WTC11 (cell line): ENCODE data around the gene TMEM135. TPM values are rescaled to one million over a fixed set of nuclear protein-coding genes. Genes with fewer than 3 reads are reported as not detected.

Experiments used
- ATAC-seq: fragments of 200-7000 bp; cut with Tn5 transposase; 2 replicates; pipeline ENCODE4 v1.10.0; 2021; ENCODE audit warnings: mild to moderate bottlenecking, moderate library complexity
- CTCF ChIA-PET: fragments of 300-600 bp; sonication (Branson Sonifier 250); formaldehyde crosslinking; loops from one replicate; lab custom pipeline; 2021; ENCODE audit warnings: antibody characterized with exemption; lab: Charles Lee
- POLR2A ChIA-PET: fragments of 350-600 bp; sonication (Branson Sonifier 250); formaldehyde crosslinking; loops from one replicate; lab custom pipeline; 2021; ENCODE audit warnings: antibody characterized with exemption; lab: Charles Lee
- DNase-seq: peaks from one replicate; pipeline ENCODE4 v3.0.0; 2021; ENCODE audit warnings: low spot score
- H3K27ac Mint-ChIP-seq: 2 replicates; pipeline ENCODE4 v1.8.0; 2021; ENCODE audit warnings: mixed read lengths
- H3K27me3 Mint-ChIP-seq: 2 replicates; pipeline ENCODE4 v1.8.0; 2021; ENCODE audit warnings: low read depth, mild to moderate bottlenecking, moderate library complexity, mixed read lengths
- H3K36me3 Mint-ChIP-seq: 2 replicates; pipeline ENCODE4 v1.8.0; 2021; ENCODE audit warnings: mixed read lengths
- H3K4me1 Mint-ChIP-seq: 2 replicates; pipeline ENCODE4 v1.8.0; 2022; ENCODE audit warnings: mixed read lengths
- H3K4me3 Mint-ChIP-seq: 2 replicates; pipeline ENCODE4 v1.8.0; 2021; ENCODE audit warnings: mild to moderate bottlenecking, moderate library complexity, mixed read lengths
- H3K9me3 Mint-ChIP-seq: 2 replicates; pipeline ENCODE4 v1.8.0; 2021; ENCODE audit warnings: mixed read lengths
- ELF4 ChIP-seq: sonication (generic); formaldehyde crosslinking; IDR thresholded peaks from 2 replicates; pipeline ENCODE4 v1.8.1; 2022; ENCODE audit warnings: low read depth, mild to moderate bottlenecking, moderate library complexity, missing genetic modification reagents
- KAT7 ChIP-seq: sonication (generic); formaldehyde crosslinking; IDR thresholded peaks from 2 replicates; pipeline ENCODE4 v1.8.1; 2023; ENCODE audit warnings: missing genetic modification reagents, mild to moderate bottlenecking, borderline replicate concordance
- NFATC4 ChIP-seq: fragments of 250-450 bp; sonication (Bioruptor Pico); IDR thresholded peaks from 2 replicates; pipeline ENCODE4 v1.9.0; 2021; ENCODE audit warnings: mild to moderate bottlenecking
- PRRX2 ChIP-seq: fragments of 250-450 bp; sonication (Bioruptor Pico); IDR thresholded peaks from 2 replicates; pipeline ENCODE4 v1.8.0; 2021; ENCODE audit warnings: mild to moderate bottlenecking
- RELA ChIP-seq: sonication (generic); formaldehyde crosslinking; IDR thresholded peaks from 2 replicates; pipeline ENCODE4 v1.8.1; 2022; ENCODE audit warnings: missing genetic modification reagents, mild to moderate bottlenecking, borderline replicate concordance
- TCF7 ChIP-seq: sonication (generic); formaldehyde crosslinking; IDR thresholded peaks from 2 replicates; pipeline ENCODE4 v1.8.0; 2022; ENCODE audit warnings: mild to moderate bottlenecking, low read depth, missing genetic modification reagents, moderate library complexity
- TEAD1 ChIP-seq: sonication (generic); formaldehyde crosslinking; IDR thresholded peaks from 2 replicates; pipeline ENCODE4 v1.8.0; 2022; ENCODE audit warnings: mild to moderate bottlenecking, missing genetic modification reagents
- ZNF121 ChIP-seq: sonication (generic); formaldehyde crosslinking; IDR thresholded peaks from 2 replicates; pipeline ENCODE4 v1.8.0; 2023; ENCODE audit warnings: missing genetic modification reagents
- ZNF138 ChIP-seq: sonication (generic); formaldehyde crosslinking; conservative IDR thresholded peaks from 2 replicates; pipeline ENCODE4 v1.8.1; 2022; ENCODE audit warnings: mild to moderate bottlenecking, moderate library complexity, missing genetic modification reagents
- ZNF396 ChIP-seq: fragments of 250-450 bp; sonication (Bioruptor Pico); IDR thresholded peaks from 2 replicates; pipeline ENCODE4 v1.8.0; 2021; ENCODE audit warnings: mild to moderate bottlenecking, moderate library complexity, borderline replicate concordance
- ZNF423 ChIP-seq: fragments of 250-450 bp; sonication (Bioruptor Pico); IDR thresholded peaks from 2 replicates; pipeline ENCODE4 v2.1.2; 2022; ENCODE audit warnings: mild to moderate bottlenecking, moderate library complexity
- total RNA-seq: library from RNA; stranded (reverse); gene quantifications from 3 replicates; pipeline ENCODE4 v1.2.3, GENCODE V29; 2021
- TF ChIP-seq, protein P1 (sequence below): sonication (generic); formaldehyde crosslinking; IDR thresholded peaks from 2 replicates; pipeline ENCODE4 v1.8.1; 2022; ENCODE audit warnings: low read depth, mild to moderate bottlenecking, moderate library complexity, missing genetic modification reagents, borderline replicate concordance
- TF ChIP-seq, protein P2 (sequence below): fragments of 250-450 bp; sonication (Bioruptor Pico); IDR thresholded peaks from 2 replicates; pipeline ENCODE4 v1.8.0; 2021; ENCODE audit warnings: mild to moderate bottlenecking
- TF ChIP-seq, protein P3 (sequence below): sonication (generic); formaldehyde crosslinking; IDR thresholded peaks from 2 replicates; pipeline ENCODE4 v1.8.1; 2023; ENCODE audit warnings: mild to moderate bottlenecking, missing genetic modification reagents
- TF ChIP-seq, protein P4 (sequence below): sonication (generic); formaldehyde crosslinking; IDR thresholded peaks from 2 replicates; pipeline ENCODE4 v1.8.0; 2023; ENCODE audit warnings: missing genetic modification reagents
- TF ChIP-seq, protein P5 (sequence below): sonication (generic); formaldehyde crosslinking; IDR thresholded peaks from 2 replicates; pipeline ENCODE4 v1.8.0; 2022; ENCODE audit warnings: mild to moderate bottlenecking, missing genetic modification reagents
- TF ChIP-seq, protein P6 (sequence below): sonication (generic); formaldehyde crosslinking; conservative IDR thresholded peaks from 2 replicates; pipeline ENCODE4 v1.8.1; 2022; ENCODE audit warnings: mild to moderate bottlenecking, missing genetic modification reagents
- TF ChIP-seq, protein P7 (sequence below): sonication (generic); formaldehyde crosslinking; IDR thresholded peaks from 2 replicates; pipeline ENCODE4 v1.8.1; 2023; ENCODE audit warnings: mild to moderate bottlenecking, missing genetic modification reagents, moderate library complexity
- TF ChIP-seq, protein P8 (sequence below): sonication (generic); formaldehyde crosslinking; IDR thresholded peaks from 2 replicates; pipeline ENCODE4 v1.8.0; 2022; ENCODE audit warnings: mild to moderate bottlenecking, missing genetic modification reagents
- TF ChIP-seq, protein P9 (sequence below): sonication (generic); formaldehyde crosslinking; IDR thresholded peaks from 2 replicates; pipeline ENCODE4 v1.8.1; 2023; ENCODE audit warnings: mild to moderate bottlenecking, missing genetic modification reagents

TMEM135 gene
- total RNA-seq, 1 experiment from 2014 or later: 35.8 TPM

DNA sequence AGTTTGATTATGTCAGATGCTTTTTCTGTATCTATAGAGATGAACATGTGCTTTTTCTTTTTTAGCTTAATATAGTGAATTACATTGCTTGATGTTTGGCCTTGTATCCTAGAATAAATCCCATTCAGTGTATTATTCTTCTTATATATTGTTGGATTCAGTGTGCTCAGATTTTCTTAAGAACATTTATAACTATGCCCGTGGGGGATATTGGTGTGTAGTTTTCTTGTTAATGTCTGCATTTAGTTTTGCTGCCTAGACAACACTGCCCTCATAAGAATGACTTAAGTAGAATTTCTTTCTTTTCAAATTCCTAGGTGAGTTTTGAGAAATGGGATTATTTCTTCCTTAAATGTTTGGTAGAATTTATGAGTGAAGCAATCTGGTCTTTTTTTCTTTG is 98.5 kb downstream of the TMEM135 start:
- DNase-seq (no peak), ATAC-seq (no peak)
- Mint-ChIP-seq H3K4me1 (peaks cover 2% of the 10 kb centered on the region; the same call in 1 of the 2 replicates), H3K9me3 (peaks cover 22% of the 10 kb centered on the region), H3K4me3 (no peak overlapping the region), H3K36me3 (peaks cover 24% of the 10 kb centered on the region), H3K27me3 (no peaks in the 10 kb centered on the region), H3K27ac (no peak overlapping the region)
- TF ChIP-seq ZNF121 (CRISPR knock-in tag): no peak
- TF ChIP-seq, protein P1, sequence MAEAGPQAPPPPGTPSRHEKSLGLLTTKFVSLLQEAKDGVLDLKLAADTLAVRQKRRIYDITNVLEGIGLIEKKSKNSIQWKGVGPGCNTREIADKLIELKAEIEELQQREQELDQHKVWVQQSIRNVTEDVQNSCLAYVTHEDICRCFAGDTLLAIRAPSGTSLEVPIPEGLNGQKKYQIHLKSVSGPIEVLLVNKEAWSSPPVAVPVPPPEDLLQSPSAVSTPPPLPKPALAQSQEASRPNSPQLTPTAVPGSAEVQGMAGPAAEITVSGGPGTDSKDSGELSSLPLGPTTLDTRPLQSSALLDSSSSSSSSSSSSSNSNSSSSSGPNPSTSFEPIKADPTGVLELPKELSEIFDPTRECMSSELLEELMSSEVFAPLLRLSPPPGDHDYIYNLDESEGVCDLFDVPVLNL (CRISPR knock-in tag): no peak
- TF ChIP-seq, protein P2, sequence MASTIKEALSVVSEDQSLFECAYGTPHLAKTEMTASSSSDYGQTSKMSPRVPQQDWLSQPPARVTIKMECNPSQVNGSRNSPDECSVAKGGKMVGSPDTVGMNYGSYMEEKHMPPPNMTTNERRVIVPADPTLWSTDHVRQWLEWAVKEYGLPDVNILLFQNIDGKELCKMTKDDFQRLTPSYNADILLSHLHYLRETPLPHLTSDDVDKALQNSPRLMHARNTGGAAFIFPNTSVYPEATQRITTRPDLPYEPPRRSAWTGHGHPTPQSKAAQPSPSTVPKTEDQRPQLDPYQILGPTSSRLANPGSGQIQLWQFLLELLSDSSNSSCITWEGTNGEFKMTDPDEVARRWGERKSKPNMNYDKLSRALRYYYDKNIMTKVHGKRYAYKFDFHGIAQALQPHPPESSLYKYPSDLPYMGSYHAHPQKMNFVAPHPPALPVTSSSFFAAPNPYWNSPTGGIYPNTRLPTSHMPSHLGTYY (CRISPR knock-in tag): no peak
- no peak for TF ChIP-seq PRRX2 (CRISPR knock-in tag)
- TF ChIP-seq, protein P3, sequence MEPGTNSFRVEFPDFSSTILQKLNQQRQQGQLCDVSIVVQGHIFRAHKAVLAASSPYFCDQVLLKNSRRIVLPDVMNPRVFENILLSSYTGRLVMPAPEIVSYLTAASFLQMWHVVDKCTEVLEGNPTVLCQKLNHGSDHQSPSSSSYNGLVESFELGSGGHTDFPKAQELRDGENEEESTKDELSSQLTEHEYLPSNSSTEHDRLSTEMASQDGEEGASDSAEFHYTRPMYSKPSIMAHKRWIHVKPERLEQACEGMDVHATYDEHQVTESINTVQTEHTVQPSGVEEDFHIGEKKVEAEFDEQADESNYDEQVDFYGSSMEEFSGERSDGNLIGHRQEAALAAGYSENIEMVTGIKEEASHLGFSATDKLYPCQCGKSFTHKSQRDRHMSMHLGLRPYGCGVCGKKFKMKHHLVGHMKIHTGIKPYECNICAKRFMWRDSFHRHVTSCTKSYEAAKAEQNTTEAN (CRISPR knock-in tag): no peak
- ChIA-PET POLR2A (no interaction called here), CTCF (no interaction called here)

DNA sequence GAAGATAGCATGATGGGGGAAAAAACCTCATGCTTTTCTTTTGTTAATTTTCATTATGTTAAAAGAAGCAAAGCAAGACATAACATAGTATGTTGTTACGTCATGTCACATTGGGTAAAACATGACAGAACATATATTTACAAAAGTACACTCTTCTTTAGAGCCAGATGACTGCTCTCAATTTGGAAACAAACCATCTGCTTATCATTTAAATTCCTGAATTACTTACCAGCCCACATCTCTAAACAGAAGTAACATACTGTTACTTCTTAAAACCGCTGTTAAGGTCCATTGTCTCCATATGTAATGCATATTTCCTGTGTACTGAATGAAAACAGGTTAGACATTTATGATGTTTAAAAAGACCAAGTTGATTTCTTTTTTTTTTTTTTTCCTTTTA is 100.0 kb downstream of the TMEM135 start:
- Mint-ChIP-seq H3K4me3 (no peak overlapping the region), H3K27ac (no peak overlapping the region), H3K9me3 (peaks cover 15% of the 10 kb centered on the region), H3K4me1 (peaks cover 7% of the 10 kb centered on the region; the same call in 1 of the 2 replicates), H3K27me3 (no peaks in the 10 kb centered on the region), H3K36me3 (peaks cover 19% of the 10 kb centered on the region)
- ChIA-PET POLR2A (no interaction called here), CTCF (no interaction called here)
- ATAC-seq (no peak), DNase-seq (no peak)
- TF ChIP-seq, protein P4, sequence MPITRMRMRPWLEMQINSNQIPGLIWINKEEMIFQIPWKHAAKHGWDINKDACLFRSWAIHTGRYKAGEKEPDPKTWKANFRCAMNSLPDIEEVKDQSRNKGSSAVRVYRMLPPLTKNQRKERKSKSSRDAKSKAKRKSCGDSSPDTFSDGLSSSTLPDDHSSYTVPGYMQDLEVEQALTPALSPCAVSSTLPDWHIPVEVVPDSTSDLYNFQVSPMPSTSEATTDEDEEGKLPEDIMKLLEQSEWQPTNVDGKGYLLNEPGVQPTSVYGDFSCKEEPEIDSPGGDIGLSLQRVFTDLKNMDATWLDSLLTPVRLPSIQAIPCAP: no peak
- TF ChIP-seq, protein P5, sequence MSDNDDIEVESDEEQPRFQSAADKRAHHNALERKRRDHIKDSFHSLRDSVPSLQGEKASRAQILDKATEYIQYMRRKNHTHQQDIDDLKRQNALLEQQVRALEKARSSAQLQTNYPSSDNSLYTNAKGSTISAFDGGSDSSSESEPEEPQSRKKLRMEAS (CRISPR knock-in tag): no peak

DNA sequence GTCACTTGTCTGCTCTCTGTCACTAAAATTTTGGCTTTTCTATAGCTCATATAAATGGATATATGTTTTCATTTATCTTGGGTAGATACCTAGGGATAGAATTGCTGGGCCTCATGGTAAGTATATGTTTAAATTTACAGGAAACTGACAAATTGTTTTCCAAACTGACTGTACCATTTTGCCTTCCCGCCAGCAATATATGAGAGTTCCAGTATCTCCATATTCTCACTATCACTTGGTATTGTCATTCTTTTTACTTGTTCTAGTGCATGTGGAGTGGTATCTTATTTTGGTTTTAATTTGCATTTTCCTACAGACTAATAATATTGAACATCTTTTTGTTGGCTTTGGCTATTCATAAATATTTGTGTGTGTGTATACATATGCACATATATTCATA is 101.7 kb downstream of the TMEM135 start:
- Mint-ChIP-seq H3K27me3 (no peaks in the 10 kb centered on the region), H3K4me1 (peaks cover 9% of the 10 kb centered on the region; the same call in 1 of the 2 replicates), H3K9me3 (peaks cover 15% of the 10 kb centered on the region), H3K4me3 (no peak overlapping the region), H3K36me3 (peaks cover 19% of the 10 kb centered on the region), H3K27ac (no peak overlapping the region)
- ChIA-PET POLR2A (no interaction called here), CTCF (no interaction called here)
- TF ChIP-seq ZNF423 (CRISPR knock-in tag) (no peak), NFATC4 (no peak), ZNF138 (CRISPR knock-in tag) (no peak), ZNF396 (CRISPR knock-in tag) (no peak), RELA (CRISPR knock-in tag) (no peak), TCF7 (no peak), KAT7 (CRISPR knock-in tag) (no peak), ELF4 (CRISPR knock-in tag) (no peak), TEAD1 (CRISPR knock-in tag) (no peak)
- TF ChIP-seq, protein P6, sequence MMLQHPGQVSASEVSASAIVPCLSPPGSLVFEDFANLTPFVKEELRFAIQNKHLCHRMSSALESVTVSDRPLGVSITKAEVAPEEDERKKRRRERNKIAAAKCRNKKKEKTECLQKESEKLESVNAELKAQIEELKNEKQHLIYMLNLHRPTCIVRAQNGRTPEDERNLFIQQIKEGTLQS (CRISPR knock-in tag): no peak
- TF ChIP-seq, protein P2 (CRISPR knock-in tag): no peak
- TF ChIP-seq, protein P7, sequence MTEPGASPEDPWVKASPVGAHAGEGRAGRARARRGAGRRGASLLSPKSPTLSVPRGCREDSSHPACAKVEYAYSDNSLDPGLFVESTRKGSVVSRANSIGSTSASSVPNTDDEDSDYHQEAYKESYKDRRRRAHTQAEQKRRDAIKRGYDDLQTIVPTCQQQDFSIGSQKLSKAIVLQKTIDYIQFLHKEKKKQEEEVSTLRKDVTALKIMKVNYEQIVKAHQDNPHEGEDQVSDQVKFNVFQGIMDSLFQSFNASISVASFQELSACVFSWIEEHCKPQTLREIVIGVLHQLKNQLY: no peak
- TF ChIP-seq, protein P8, sequence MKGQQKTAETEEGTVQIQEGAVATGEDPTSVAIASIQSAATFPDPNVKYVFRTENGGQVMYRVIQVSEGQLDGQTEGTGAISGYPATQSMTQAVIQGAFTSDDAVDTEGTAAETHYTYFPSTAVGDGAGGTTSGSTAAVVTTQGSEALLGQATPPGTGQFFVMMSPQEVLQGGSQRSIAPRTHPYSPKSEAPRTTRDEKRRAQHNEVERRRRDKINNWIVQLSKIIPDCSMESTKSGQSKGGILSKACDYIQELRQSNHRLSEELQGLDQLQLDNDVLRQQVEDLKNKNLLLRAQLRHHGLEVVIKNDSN (CRISPR knock-in tag): no peak
- TF ChIP-seq, protein P9, sequence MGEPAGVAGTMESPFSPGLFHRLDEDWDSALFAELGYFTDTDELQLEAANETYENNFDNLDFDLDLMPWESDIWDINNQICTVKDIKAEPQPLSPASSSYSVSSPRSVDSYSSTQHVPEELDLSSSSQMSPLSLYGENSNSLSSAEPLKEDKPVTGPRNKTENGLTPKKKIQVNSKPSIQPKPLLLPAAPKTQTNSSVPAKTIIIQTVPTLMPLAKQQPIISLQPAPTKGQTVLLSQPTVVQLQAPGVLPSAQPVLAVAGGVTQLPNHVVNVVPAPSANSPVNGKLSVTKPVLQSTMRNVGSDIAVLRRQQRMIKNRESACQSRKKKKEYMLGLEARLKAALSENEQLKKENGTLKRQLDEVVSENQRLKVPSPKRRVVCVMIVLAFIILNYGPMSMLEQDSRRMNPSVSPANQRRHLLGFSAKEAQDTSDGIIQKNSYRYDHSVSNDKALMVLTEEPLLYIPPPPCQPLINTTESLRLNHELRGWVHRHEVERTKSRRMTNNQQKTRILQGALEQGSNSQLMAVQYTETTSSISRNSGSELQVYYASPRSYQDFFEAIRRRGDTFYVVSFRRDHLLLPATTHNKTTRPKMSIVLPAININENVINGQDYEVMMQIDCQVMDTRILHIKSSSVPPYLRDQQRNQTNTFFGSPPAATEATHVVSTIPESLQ: no peak
- no peak for DNase-seq
- ATAC-seq: no peak
